Left lung (tissue), 10 donors: ENCODE measurements around the gene FAM9B. TPM values are rescaled to one million over a fixed set of nuclear protein-coding genes. Genes with fewer than 3 reads are reported as not detected.

Experiments used
- ATAC-seq: fragments of 200-7000 bp; cut with Tn5 transposase; one replicate; pipeline ENCODE4 v1.9.1; 2020; ENCODE audit warnings: moderate library complexity
- DNase-seq, 4 donors: peaks; one replicate each; pipeline ENCODE4 v3.0.0-alpha.2; 2013 to 2020
- H3K27ac ChIP-seq, 2 donors: fragments of 200-600 bp; sonication (generic) in 1 of 2; one replicate each; pipeline versions ENCODE4 v1.5.0 to v1.8.0; 2020 to 2021
- H3K27me3 ChIP-seq, 2 donors: fragments of 200-600 bp; sonication (generic) in 1 of 2; one replicate each; pipeline versions ENCODE4 v1.5.0 to v1.8.0; 2020 to 2021
- H3K36me3 ChIP-seq, 2 donors: fragments of 200-600 bp; sonication (generic) in 1 of 2; one replicate each; pipeline versions ENCODE4 v1.5.0 to v1.8.0; 2020 to 2021
- H3K4me1 ChIP-seq, 2 donors: fragments of 200-600 bp; one replicate each; pipeline ENCODE4 v1.8.0; 2021
- H3K4me3 ChIP-seq, 2 donors: fragments of 200-600 bp; sonication (generic) in 1 of 2; one replicate each; pipeline versions ENCODE4 v1.5.0 to v1.8.0; 2020 to 2021; ENCODE audit warnings: mild to moderate bottlenecking in 1 of 2
- H3K9me3 ChIP-seq, 2 donors: fragments of 200-600 bp; sonication (generic) in 1 of 2; one replicate each; pipeline versions ENCODE4 v1.5.0 to v1.8.0; 2020 to 2021
- CTCF ChIP-seq, 2 donors: fragments of 200-600 bp; sonication (generic) in 1 of 2; IDR thresholded peaks; one replicate each; pipeline versions ENCODE4 v1.5.0 to v1.8.0; 2021; ENCODE audit warnings: antibody characterized with exemption in 2 of 2
- intact Hi-C, 2 donors: fragments of 100-400 bp; cut with DNase I; formaldehyde crosslinking; loops; one replicate each; pipeline versions ENCODE4 v1.11.2 to v1.14.2; 2022
- polyA plus RNA-seq, 6 donors: library from polyadenylated mRNA; unstranded; fragments of 120-200 nt; gene quantifications; one replicate each; pipeline ENCODE4 v1.2.1, GENCODE V29; 2013; ENCODE audit not compliant: insufficient read length in 6 of 6
- total RNA-seq, 2 donors: library from RNA; stranded (reverse); fragmentation: NEBNext Ultra II Directional; extraction: Animal tissue kit (Norgen Biotek cat#: 25700); gene quantifications; one replicate each; pipeline ENCODE4 v1.2.1, GENCODE V29; 2021
- donor health status: DM: no; HTN: yes; CAD: no.
- donor health status: DM: no; HTN: no; CAD: no.

The FAM9B gene
- total and polyA plus RNA-seq, 8 donors = 0.07 to 0.16 (median 0.09) TPM; not detected in 5

GRCh38 chrX:9069573-9069972 is 35.6 kb upstream of the FAM9B start:
- H3K4me3 ChIP-seq = no peak overlapping the region

GRCh38 chrX:9064694-9065093 is 30.8 kb upstream of the FAM9B start:
- no peaks in the 10 kb centered on the region for H3K9me3 ChIP-seq
- H3K36me3 ChIP-seq = no peaks in the 10 kb centered on the region
- no peak for TF ChIP-seq CTCF (IDR thresholded peaks at IDR 0.05)
- DNase-seq (no peak), ATAC-seq (no peak)
- no peak overlapping the region for H3K4me3 ChIP-seq
- no peak overlapping the region for H3K27ac ChIP-seq
- no peaks in the 10 kb centered on the region for H3K4me1 ChIP-seq
- intact Hi-C loops = no loop called here
- peaks cover 0 to 4% of the 10 kb centered on the region in 2 donors for H3K27me3 ChIP-seq

More at GRCh38 chrX:9069573-9069972, 35.6 kb upstream of the FAM9B start:
- H3K4me1 ChIP-seq = no peaks in the 10 kb centered on the region
- no peaks in the 10 kb centered on the region for H3K27me3 ChIP-seq
- DNase-seq (no peak), ATAC-seq (no peak)
- TF ChIP-seq CTCF (IDR thresholded peaks at IDR 0.05) = no peak
- intact Hi-C loops = no loop called here
- H3K9me3 ChIP-seq = no peaks in the 10 kb centered on the region
- no peaks in the 10 kb centered on the region for H3K36me3 ChIP-seq
- no peak overlapping the region for H3K27ac ChIP-seq

- DNase-seq = no peak
- no peaks in the 10 kb centered on the region for H3K9me3 ChIP-seq
- intact Hi-C loops = no loop called here
- no peak for TF ChIP-seq CTCF (IDR thresholded peaks at IDR 0.05)
- peaks cover 0 to 4% of the 10 kb centered on the region in 2 donors for H3K27me3 ChIP-seq
- H3K27ac ChIP-seq = no peak overlapping the region
- no peaks in the 10 kb centered on the region for H3K36me3 ChIP-seq
- no peak for ATAC-seq
- H3K4me1 ChIP-seq = no peaks in the 10 kb centered on the region
- no peak overlapping the region for H3K4me3 ChIP-seq
Observed at GRCh38 chrX:9062641-9063040, 28.7 kb upstream of the FAM9B start.

GRCh38 chrX:9055354-9055753 is 21.4 kb upstream of the FAM9B start:
- Histone ChIP-seq H3K4me1 (no peaks in the 10 kb centered on the region), H3K4me3 (no peak overlapping the region), H3K27ac (no peak overlapping the region), H3K9me3 (no peaks in the 10 kb centered on the region), H3K36me3 (no peaks in the 10 kb centered on the region), H3K27me3 (peaks cover 0 to 2% of the 10 kb centered on the region in 2 donors)
- no peak for ATAC-seq
- intact Hi-C loops = no loop called here
- no peak for DNase-seq
- TF ChIP-seq CTCF (IDR thresholded peaks at IDR 0.05) = no peak

- TF ChIP-seq CTCF (IDR thresholded peaks at IDR 0.05) = no peak
- no peak for ATAC-seq
- H3K4me1 ChIP-seq = no peaks in the 10 kb centered on the region
- no peaks in the 10 kb centered on the region for H3K36me3 ChIP-seq
- no peaks in the 10 kb centered on the region for H3K9me3 ChIP-seq
- H3K4me3 ChIP-seq = no peak overlapping the region
- H3K27me3 ChIP-seq = peaks cover 0 to 2% of the 10 kb centered on the region in 2 donors
- intact Hi-C loops = no loop called here
- no peak for DNase-seq
- H3K27ac ChIP-seq = no peak overlapping the region
Observed at GRCh38 chrX:9052081-9052480, 18.2 kb upstream of the FAM9B start.
